ENCODE results near the gene STUM. TPM values are rescaled to one million over a fixed set of nuclear protein-coding genes. Genes with fewer than 3 reads are reported as not detected.

The STUM gene
- total and polyA plus RNA-seq, 10 of the 15 experiments (the other 5 are each of a cell fraction or from before 2014, with no cell fraction given): under 0.01 to 0.15 (median 0.09) TPM; not detected in 5

- H3K27me3 ChIP-seq (replicated peaks in 1 of 2; ENCODE audit: control insufficient read depth in 2 of 2, insufficient read depth in 2 of 2, low read length in 1 of 2): peaks cover 10 to 12% of the 10 kb centered on the region in 2 experiments; a peak in 3 of 4 replicates
- no peaks in the 10 kb centered on the region for H3K36me3 ChIP-seq (ENCODE audit: control insufficient read depth in 2 of 2, insufficient read depth in 2 of 2, low read length in 1 of 2)
- BruUV-seq (replicated peaks): no TSS peak
- intact Hi-C loops (cut with micrococcal nuclease; ENCODE audit: unreplicated experiment): no loop called here
- ChIA-PET RAD21 (ENCODE audit: unreplicated experiment) (no interaction called here), CTCF (no interaction called here), POLR2A (no interaction called here), SMC1A (ENCODE audit: uncharacterized antibody, unreplicated experiment) (no interaction called here)
- ATAC-seq: no peak
- no peak overlapping the region for H3K27ac ChIP-seq (ENCODE audit: control insufficient read depth, insufficient read depth)
- H3K9me3 ChIP-seq (replicated peaks; ENCODE audit: control insufficient read depth, insufficient read depth, low read length): no peaks in the 10 kb centered on the region
- peaks cover 9% of the 10 kb centered on the region for H3K4me1 ChIP-seq (ENCODE audit: control insufficient read depth, insufficient read depth, low read length)
- no peak for FAIRE-seq
- in situ Hi-C loops (cut with MboI): no loop called here
- H3K4me3 ChIP-seq: no peak overlapping the region
- no peaks in the 10 kb centered on the region for H4K20me1 ChIP-seq (ENCODE audit: control insufficient read depth, insufficient read depth)
- no peak overlapping the region for H3K9ac ChIP-seq (ENCODE audit: control insufficient read depth, insufficient read depth, low read length)
- no peak overlapping the region for H3K4me2 ChIP-seq (ENCODE audit: control insufficient read depth, insufficient read depth)
- 81% methylated on average over 2 of the region's 2 CpGs for WGBS (ENCODE audit: insufficient coverage, insufficient replicate concordance, low lambda C conversion rate, missing lambda C conversion rate)
- no peaks in the 10 kb centered on the region for H3K79me2 ChIP-seq (ENCODE audit: control insufficient read depth, insufficient read depth, low read length)
- no peak overlapping the region for H2AFZ ChIP-seq (ENCODE audit: control insufficient read depth, low read depth, low read length)
- no peak for DNase-seq (ENCODE audit: low read depth, low spot score)
- TF ChIP-seq STAT1 (conservative IDR thresholded peaks at IDR 0.05) (no peak), NFYA (IDR thresholded peaks at IDR 0.05; ENCODE audit: borderline replicate concordance, low read depth, low read length) (no peak), ELK1 (IDR thresholded peaks at IDR 0.05; ENCODE audit: low read depth, low read length) (no peak), TBL1XR1 (IDR thresholded peaks at IDR 0.05; ENCODE audit: low read depth, low read length) (no peak), TCF3 (IDR thresholded peaks at IDR 0.05; ENCODE audit: borderline replicate concordance, insufficient read depth, low read depth, low read length) (no peak), RAD51 (IDR thresholded peaks at IDR 0.05) (no peak), KDM1A (IDR thresholded peaks at IDR 0.05; ENCODE audit: borderline replicate concordance) (no peak), EED (IDR thresholded peaks at IDR 0.05; ENCODE audit: low read depth) (no peak), NR2C1 (IDR thresholded peaks at IDR 0.05) (no peak), NR2F1 (conservative IDR thresholded peaks at IDR 0.05) (no peak), SRF (IDR thresholded peaks at IDR 0.05; ENCODE audit: low read depth in 2 of 2, low read length in 2 of 2) (no peak), RFX5 (IDR thresholded peaks at IDR 0.05; ENCODE audit: low read depth, low read length) (no peak), E4F1 (IDR thresholded peaks at IDR 0.05; ENCODE audit: borderline replicate concordance, partially characterized antibody) (no peak), ESRRA (IDR thresholded peaks at IDR 0.05; ENCODE audit: low read length) (no peak)
- TF ChIP-seq, protein P1, sequence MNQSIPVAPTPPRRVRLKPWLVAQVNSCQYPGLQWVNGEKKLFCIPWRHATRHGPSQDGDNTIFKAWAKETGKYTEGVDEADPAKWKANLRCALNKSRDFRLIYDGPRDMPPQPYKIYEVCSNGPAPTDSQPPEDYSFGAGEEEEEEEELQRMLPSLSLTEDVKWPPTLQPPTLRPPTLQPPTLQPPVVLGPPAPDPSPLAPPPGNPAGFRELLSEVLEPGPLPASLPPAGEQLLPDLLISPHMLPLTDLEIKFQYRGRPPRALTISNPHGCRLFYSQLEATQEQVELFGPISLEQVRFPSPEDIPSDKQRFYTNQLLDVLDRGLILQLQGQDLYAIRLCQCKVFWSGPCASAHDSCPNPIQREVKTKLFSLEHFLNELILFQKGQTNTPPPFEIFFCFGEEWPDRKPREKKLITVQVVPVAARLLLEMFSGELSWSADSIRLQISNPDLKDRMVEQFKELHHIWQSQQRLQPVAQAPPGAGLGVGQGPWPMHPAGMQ (IDR thresholded peaks at IDR 0.05; ENCODE audit: borderline replicate concordance): no peak
- TF ChIP-seq, protein P2, sequence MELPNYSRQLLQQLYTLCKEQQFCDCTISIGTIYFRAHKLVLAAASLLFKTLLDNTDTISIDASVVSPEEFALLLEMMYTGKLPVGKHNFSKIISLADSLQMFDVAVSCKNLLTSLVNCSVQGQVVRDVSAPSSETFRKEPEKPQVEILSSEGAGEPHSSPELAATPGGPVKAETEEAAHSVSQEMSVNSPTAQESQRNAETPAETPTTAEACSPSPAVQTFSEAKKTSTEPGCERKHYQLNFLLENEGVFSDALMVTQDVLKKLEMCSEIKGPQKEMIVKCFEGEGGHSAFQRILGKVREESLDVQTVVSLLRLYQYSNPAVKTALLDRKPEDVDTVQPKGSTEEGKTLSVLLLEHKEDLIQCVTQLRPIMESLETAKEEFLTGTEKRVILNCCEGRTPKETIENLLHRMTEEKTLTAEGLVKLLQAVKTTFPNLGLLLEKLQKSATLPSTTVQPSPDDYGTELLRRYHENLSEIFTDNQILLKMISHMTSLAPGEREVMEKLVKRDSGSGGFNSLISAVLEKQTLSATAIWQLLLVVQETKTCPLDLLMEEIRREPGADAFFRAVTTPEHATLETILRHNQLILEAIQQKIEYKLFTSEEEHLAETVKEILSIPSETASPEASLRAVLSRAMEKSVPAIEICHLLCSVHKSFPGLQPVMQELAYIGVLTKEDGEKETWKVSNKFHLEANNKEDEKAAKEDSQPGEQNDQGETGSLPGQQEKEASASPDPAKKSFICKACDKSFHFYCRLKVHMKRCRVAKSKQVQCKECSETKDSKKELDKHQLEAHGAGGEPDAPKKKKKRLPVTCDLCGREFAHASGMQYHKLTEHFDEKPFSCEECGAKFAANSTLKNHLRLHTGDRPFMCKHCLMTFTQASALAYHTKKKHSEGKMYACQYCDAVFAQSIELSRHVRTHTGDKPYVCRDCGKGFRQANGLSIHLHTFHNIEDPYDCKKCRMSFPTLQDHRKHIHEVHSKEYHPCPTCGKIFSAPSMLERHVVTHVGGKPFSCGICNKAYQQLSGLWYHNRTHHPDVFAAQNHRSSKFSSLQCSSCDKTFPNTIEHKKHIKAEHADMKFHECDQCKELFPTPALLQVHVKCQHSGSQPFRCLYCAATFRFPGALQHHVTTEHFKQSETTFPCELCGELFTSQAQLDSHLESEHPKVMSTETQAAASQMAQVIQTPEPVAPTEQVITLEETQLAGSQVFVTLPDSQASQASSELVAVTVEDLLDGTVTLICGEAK (IDR thresholded peaks at IDR 0.05; ENCODE audit: borderline replicate concordance): no peak
Observed at GRCh38 chr1:226553266-226553923, 4.8 kb downstream of the STUM start.
